GM19372 (cell line): ENCODE results near the gene ACBD5.
A peak's percentile ranks its signal among the peaks of the same experiment; 100 is the strongest.
"Not testable (repeated sequence)": the region's sequence is repeated elsewhere in the genome, so short reads cannot be mapped to it uniquely, and the experiment has no call there.

Experiments
- ATAC-seq: cut with Tn5 transposase; IDR thresholded peaks from one replicate; pipeline ENCODE4 v1.9.1; 2021; ENCODE audit warnings: mild to moderate bottlenecking, low read depth, moderate library complexity; ENCODE audit not compliant: unreplicated experiment

The ACBD5 gene

GRCh38 chr10:27240212-27241009 is at the start of gene ACBD5:
Gene ACBD5 (minus strand): TSS chr10:27240797. CDS start chr10:27240688, 109 bp downstream.
- peak; percentile 40 for ATAC-seq

GRCh38 chr10:27285093-27285492 is 44.5 kb upstream of the ACBD5 start:
- no peak for ATAC-seq

GRCh38 chr10:27276581-27276980 is 36.0 kb upstream of the ACBD5 start:
- no peak for ATAC-seq

- not testable (repeated sequence) for ATAC-seq
Measured at GRCh38 chr10:27266025-27266424, 25.4 kb upstream of the ACBD5 start.

- ATAC-seq, result not testable (repeated sequence)
Measured at GRCh38 chr10:27262788-27263187, 22.2 kb upstream of the ACBD5 start.

GRCh38 chr10:27258838-27259812 is 18.5 kb upstream of the ACBD5 start:
- ATAC-seq, result peak; percentile 69

GRCh38 chr10:27258492-27258837 is 17.9 kb upstream of the ACBD5 start:
- ATAC-seq, result no peak

GRCh38 chr10:27256299-27257189 is 15.9 kb upstream of the ACBD5 start:
- no peak for ATAC-seq

- no peak for ATAC-seq
Measured at GRCh38 chr10:27253576-27253975, 13.0 kb upstream of the ACBD5 start.

- ATAC-seq, result peak; percentile 99
Measured at GRCh38 chr10:27252267-27253000, 11.8 kb upstream of the ACBD5 start.

GRCh38 chr10:27251554-27251953 is 11.0 kb upstream of the ACBD5 start:
- ATAC-seq, result no peak

- ATAC-seq, result no peak
Measured at GRCh38 chr10:27248215-27248614, 7.6 kb upstream of the ACBD5 start.

GRCh38 chr10:27247441-27247840 is 6.8 kb upstream of the ACBD5 start:
- no peak for ATAC-seq

- no peak for ATAC-seq
Measured at GRCh38 chr10:27247006-27247405, 6.4 kb upstream of the ACBD5 start.

- ATAC-seq, result no peak
Measured at GRCh38 chr10:27245836-27246235, 5.2 kb upstream of the ACBD5 start.

- no peak for ATAC-seq
Measured at GRCh38 chr10:27244976-27245375, 4.4 kb upstream of the ACBD5 start.

- ATAC-seq, result peak; percentile 26
Measured at GRCh38 chr10:27242951-27243551, 2.5 kb upstream of the ACBD5 start.

- ATAC-seq, result peak; percentile 1
Measured at GRCh38 chr10:27242473-27242950, 1.9 kb upstream of the ACBD5 start.
